A673 (cell line): ENCODE measurements around the gene KRT4. TPM values are rescaled to one million over a fixed set of nuclear protein-coding genes. Genes with fewer than 3 reads are reported as not detected.

ENCODE experiments used
- BruUV-seq: library from RNA; stranded (reverse); fragments of 400-500 nt; replicated peaks from 2 replicates; lab custom pipeline; 2021; lab: Mats Ljungman, UMichigan
- CTCF ChIA-PET: fragments of 300-600 bp; sonication (Branson Sonifier 250); formaldehyde crosslinking; loops from one replicate; lab custom pipeline; 2022; ENCODE audit warnings: antibody characterized with exemption; lab: Charles Lee
- POLR2A ChIA-PET: fragments of 300-600 bp; sonication (Branson Sonifier 250); formaldehyde crosslinking; loops from one replicate; lab custom pipeline; 2022; ENCODE audit warnings: antibody characterized with exemption; ENCODE audit not compliant: low non-redundant PET; lab: Charles Lee
- DNase-seq: peaks from one replicate; pipeline ENCODE4 v3.0.0-alpha.2; 2015; ENCODE audit warnings: low spot score
- H3K27ac ChIP-seq: fragments of 200-600 bp; sonication (generic); 2 replicates; pipeline ENCODE4 v1.5.1; 2016; ENCODE audit warnings: mixed run types, low read depth, mild to moderate bottlenecking, mixed read lengths, antibody characterized with exemption, low read length; ENCODE audit not compliant: poor library complexity, severe bottlenecking
- H3K27me3 ChIP-seq: fragments of 200-600 bp; sonication (generic); replicated peaks from 2 replicates; pipeline ENCODE4 v1.6.1; 2017; ENCODE audit warnings: mixed run types, low read depth, mild to moderate bottlenecking, mixed read lengths, antibody characterized with exemption, low read length; ENCODE audit not compliant: insufficient read depth, poor library complexity
- H3K36me3 ChIP-seq: fragments of 200-600 bp; sonication (generic); 2 replicates; pipeline ENCODE4 v1.6.1; 2016; ENCODE audit warnings: mixed run types, mild to moderate bottlenecking, mixed read lengths, antibody characterized with exemption, low read length; ENCODE audit not compliant: insufficient read depth, poor library complexity, severe bottlenecking
- H3K4me1 ChIP-seq: fragments of 200-600 bp; sonication (generic); 2 replicates; pipeline ENCODE4 v1.6.1; 2017; ENCODE audit warnings: mixed run types, mild to moderate bottlenecking, mixed read lengths, antibody characterized with exemption, low read length; ENCODE audit not compliant: insufficient read depth, poor library complexity, severe bottlenecking
- H3K4me3 ChIP-seq: fragments of 200-600 bp; sonication (generic); 2 replicates; pipeline ENCODE4 v1.5.1; 2016; ENCODE audit warnings: low read depth, mixed run types, mild to moderate bottlenecking, mixed read lengths, low read length; ENCODE audit not compliant: poor library complexity, severe bottlenecking
- H3K9me3 ChIP-seq: fragments of 200-600 bp; sonication (generic); 2 replicates; pipeline ENCODE4 v1.6.1; 2016; ENCODE audit warnings: mixed run types, low read depth, mild to moderate bottlenecking, mixed read lengths, antibody characterized with exemption, low read length; ENCODE audit not compliant: poor library complexity, severe bottlenecking
- EZH2 ChIP-seq: fragments of 200-600 bp; sonication (generic); IDR thresholded peaks from 2 replicates; pipeline ENCODE4 v1.6.1; 2017; ENCODE audit warnings: borderline replicate concordance, low read depth, mild to moderate bottlenecking, mixed read lengths, antibody characterized with exemption, low read length; ENCODE audit not compliant: poor library complexity, severe bottlenecking
- intact Hi-C: fragments of 100-400 bp; cut with micrococcal nuclease; formaldehyde crosslinking; loops from one replicate; pipeline ENCODE4 v1.10.0; 2022; ENCODE audit not compliant: unreplicated experiment
- total RNA-seq: library from RNA; stranded (reverse); gene quantifications from 2 replicates; pipeline ENCODE4 v1.2.3, GENCODE V29; 2021
- TF ChIP-seq, protein P1 (sequence below): fragments of 300-800, 200-600 bp; sonication (generic); conservative IDR thresholded peaks from 2 replicates; pipeline ENCODE4 v1.5.1; 2017; ENCODE audit warnings: low read depth, mild to moderate bottlenecking, antibody characterized with exemption, low read length, moderate library complexity, mixed read lengths

Gene KRT4
- total RNA-seq, 1 experiment from 2014 or later = not detected

DNA sequence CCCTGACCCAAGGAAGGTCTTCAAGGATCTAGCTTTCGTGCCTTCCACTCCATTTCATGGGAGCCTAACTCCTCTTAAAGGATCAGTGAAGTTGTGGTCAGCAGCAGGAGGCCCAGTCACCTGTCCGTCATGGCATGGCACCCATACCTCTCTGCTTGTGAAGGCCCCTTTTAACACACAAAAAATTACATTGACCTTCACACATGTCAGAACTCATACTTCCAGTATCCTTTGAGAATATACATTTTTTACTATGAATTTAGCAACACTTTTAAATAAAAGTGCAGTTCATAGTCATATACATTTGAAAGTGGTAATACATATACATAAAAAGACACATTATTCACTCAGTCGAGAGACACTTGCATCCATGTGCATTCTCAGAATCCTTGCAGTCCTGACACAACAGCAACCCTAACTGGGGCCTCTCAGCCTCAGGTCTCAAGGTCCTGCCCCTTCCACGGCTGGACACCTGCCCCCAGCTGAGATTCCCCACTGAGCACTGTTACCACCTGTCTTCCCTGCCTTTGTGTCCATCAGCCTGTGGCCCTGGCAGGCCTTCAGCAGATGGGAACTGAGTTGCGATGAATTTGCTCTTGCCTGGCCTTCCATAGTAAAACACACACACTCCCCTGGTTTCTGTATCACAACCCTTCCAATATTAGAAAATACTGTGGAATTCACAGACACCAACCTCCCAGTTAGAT, 14.3 kb downstream of the KRT4 start:
- intact Hi-C loops = no loop called here
- TF ChIP-seq, protein P1, sequence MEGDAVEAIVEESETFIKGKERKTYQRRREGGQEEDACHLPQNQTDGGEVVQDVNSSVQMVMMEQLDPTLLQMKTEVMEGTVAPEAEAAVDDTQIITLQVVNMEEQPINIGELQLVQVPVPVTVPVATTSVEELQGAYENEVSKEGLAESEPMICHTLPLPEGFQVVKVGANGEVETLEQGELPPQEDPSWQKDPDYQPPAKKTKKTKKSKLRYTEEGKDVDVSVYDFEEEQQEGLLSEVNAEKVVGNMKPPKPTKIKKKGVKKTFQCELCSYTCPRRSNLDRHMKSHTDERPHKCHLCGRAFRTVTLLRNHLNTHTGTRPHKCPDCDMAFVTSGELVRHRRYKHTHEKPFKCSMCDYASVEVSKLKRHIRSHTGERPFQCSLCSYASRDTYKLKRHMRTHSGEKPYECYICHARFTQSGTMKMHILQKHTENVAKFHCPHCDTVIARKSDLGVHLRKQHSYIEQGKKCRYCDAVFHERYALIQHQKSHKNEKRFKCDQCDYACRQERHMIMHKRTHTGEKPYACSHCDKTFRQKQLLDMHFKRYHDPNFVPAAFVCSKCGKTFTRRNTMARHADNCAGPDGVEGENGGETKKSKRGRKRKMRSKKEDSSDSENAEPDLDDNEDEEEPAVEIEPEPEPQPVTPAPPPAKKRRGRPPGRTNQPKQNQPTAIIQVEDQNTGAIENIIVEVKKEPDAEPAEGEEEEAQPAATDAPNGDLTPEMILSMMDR = no peak
- no peak for TF ChIP-seq EZH2
- Histone ChIP-seq H3K9me3 (no peaks in the 10 kb centered on the region), H3K4me1 (peaks cover 21% of the 10 kb centered on the region), H3K27ac (no peak overlapping the region), H3K27me3 (no peaks in the 10 kb centered on the region), H3K4me3 (no peak overlapping the region), H3K36me3 (no peaks in the 10 kb centered on the region)
- no peak for DNase-seq
- ChIA-PET CTCF (no interaction called here), POLR2A (no interaction called here)
- BruUV-seq = no TSS peak

DNA sequence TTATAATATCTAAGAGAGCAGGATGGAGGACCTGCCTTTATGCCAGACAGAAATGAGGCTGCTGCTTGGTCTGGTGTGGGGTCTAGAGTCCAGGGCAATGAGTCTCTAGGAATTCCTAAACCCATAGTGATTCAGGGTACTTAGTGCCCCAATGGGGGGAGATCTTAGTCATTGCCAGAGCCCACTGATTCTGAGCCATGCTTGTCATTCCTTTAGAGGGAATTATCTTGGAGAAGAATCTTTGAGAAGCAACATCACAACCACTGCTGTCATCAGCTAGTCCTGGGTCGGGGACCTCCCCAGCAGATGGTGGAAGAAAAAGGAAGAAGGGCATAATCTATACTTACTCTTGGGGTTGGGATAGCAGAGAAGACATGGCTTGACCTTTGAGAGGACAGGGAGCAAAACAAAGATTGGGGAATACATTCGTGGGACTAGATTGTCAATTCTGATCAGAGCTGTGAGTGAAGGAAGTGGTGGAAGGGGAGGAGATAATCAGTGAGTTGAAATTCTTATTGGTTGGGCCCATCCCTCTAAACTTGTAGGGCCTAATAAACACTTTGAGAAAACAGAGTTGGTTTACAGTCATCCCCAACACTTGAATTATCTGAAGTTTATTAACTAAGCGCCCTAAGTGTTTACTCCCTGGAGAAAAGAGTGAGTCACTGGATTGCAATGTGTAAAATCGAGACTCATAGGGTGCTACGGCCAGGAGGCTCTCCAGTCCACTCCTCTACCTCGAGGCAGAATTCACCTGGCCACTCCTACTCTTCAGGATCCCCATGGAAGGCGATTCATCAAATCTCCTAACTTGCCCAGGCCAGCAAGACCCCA, 15.0 kb downstream of the KRT4 start:
- intact Hi-C loops = no loop called here

DNA sequence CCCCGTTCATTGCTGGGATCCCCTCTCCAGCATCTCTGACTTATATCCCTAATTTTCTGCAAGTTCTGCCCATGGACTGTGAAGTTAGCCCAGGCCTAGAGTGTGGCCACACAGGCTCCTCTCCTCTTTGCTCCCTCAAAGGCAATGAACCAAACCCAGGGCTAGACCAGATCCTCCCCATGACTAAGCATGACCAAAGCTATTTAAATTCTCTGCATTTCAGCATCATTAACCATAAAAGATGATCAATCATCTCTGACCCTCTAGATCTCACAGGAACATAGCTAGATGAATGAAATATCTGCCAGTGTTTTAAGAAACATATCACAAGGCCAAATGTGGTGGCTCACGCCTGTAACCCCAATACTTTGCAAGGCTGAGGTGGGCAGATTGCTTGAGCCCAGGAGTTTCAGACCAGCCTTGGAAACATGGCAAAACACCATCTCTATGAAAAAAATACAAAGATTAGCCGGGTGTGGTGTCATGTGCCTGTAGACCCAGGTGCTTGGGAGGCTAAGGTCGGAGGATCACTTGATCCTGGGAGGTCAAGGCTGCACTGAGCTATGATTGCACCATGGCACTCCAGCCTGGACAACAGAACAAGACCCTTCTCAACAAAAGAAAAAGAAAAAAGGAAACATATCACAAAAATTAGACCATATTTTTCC, 15.8 kb downstream of the KRT4 start:
- no TSS peak for BruUV-seq
- DNase-seq = no peak
- TF ChIP-seq EZH2 = no peak
- TF ChIP-seq, protein P1 = no peak
- ChIA-PET CTCF (no interaction called here), POLR2A (no interaction called here)
- Histone ChIP-seq H3K36me3 (no peaks in the 10 kb centered on the region), H3K4me3 (no peak overlapping the region), H3K27me3 (no peaks in the 10 kb centered on the region), H3K4me1 (peaks cover 9% of the 10 kb centered on the region), H3K27ac (no peak overlapping the region), H3K9me3 (no peaks in the 10 kb centered on the region)
- intact Hi-C loops = no loop called here

More for the DNA sequence above, 15.0 kb downstream of the KRT4 start:
- DNase-seq = no peak
- H3K36me3 ChIP-seq = no peaks in the 10 kb centered on the region
- TF ChIP-seq EZH2 = no peak
- TF ChIP-seq, protein P1 = no peak
- BruUV-seq = no TSS peak
- H3K4me1 ChIP-seq = peaks cover 15% of the 10 kb centered on the region
- no peaks in the 10 kb centered on the region for H3K9me3 ChIP-seq
- no peak overlapping the region for H3K4me3 ChIP-seq
- no peak overlapping the region for H3K27ac ChIP-seq
- no peaks in the 10 kb centered on the region for H3K27me3 ChIP-seq
- CTCF ChIA-PET = no interaction called here
- POLR2A ChIA-PET = no interaction called here
